SH-SY5Y (cell line): ENCODE data around the gene NCOA3.

Experiments
- GATA2 ChIP-seq: IDR thresholded peaks from 2 replicates; pipeline ENCODE4 v1.6.1; 2011; ENCODE audit warnings: mild to moderate bottlenecking, low read depth, low read length
- GATA3 ChIP-seq: IDR thresholded peaks from 2 replicates; pipeline ENCODE4 v1.6.1; 2011; ENCODE audit warnings: low read depth, mild to moderate bottlenecking, low read length, moderate library complexity

GRCh38 chr20:47561180-47561579, 59.5 kb downstream of the NCOA3 start:
- TF ChIP-seq GATA3 (no peak), GATA2 (no peak)
